GM21381 (cell line): ENCODE results near the gene BTBD8.
A peak's percentile ranks its signal among the peaks of the same experiment; 100 is the strongest.
"Not testable (repeated sequence)": the region's sequence is repeated elsewhere in the genome, so short reads cannot be mapped to it uniquely, and the experiment has no call there.

Source experiments
- ATAC-seq: cut with Tn5 transposase; IDR thresholded peaks from one replicate; pipeline ENCODE4 v1.9.1; 2021; ENCODE audit warnings: mild to moderate bottlenecking, moderate library complexity; ENCODE audit not compliant: unreplicated experiment

Gene BTBD8

GRCh38 chr1:92080128-92080985, at the start of gene BTBD8:
Gene BTBD8, plus strand, starts transcription at chr1:92080345. Its CDS starts 227 bp downstream, at chr1:92080572.
- peak; percentile 98 for ATAC-seq

- no peak for ATAC-seq
These were observed 49.5 kb upstream of the BTBD8 start for GRCh38 chr1:92030656-92031107.

GRCh38 chr1:92031281-92032110, 48.6 kb upstream of the BTBD8 start:
- ATAC-seq, result no peak

GRCh38 chr1:92037400-92037799, 42.7 kb upstream of the BTBD8 start:
- no peak for ATAC-seq

GRCh38 chr1:92038695-92039346, 41.3 kb upstream of the BTBD8 start:
- no peak for ATAC-seq

GRCh38 chr1:92040971-92041370, 39.2 kb upstream of the BTBD8 start:
- no peak for ATAC-seq

GRCh38 chr1:92043621-92044020, 36.5 kb upstream of the BTBD8 start:
- ATAC-seq, result no peak

GRCh38 chr1:92045766-92046495, 34.2 kb upstream of the BTBD8 start:
- no peak for ATAC-seq

GRCh38 chr1:92051948-92052347, 28.2 kb upstream of the BTBD8 start:
- ATAC-seq, result no peak

- no peak for ATAC-seq
These were observed 15.1 kb upstream of the BTBD8 start for GRCh38 chr1:92065042-92065441.

- no peak for ATAC-seq
These were observed 13.8 kb upstream of the BTBD8 start for GRCh38 chr1:92066321-92066720.

GRCh38 chr1:92070892-92071291, 9.3 kb upstream of the BTBD8 start:
- ATAC-seq, result no peak

- ATAC-seq, result not testable (repeated sequence)
These were observed 5.7 kb upstream of the BTBD8 start for GRCh38 chr1:92074446-92074845.

GRCh38 chr1:92075311-92075710, 4.8 kb upstream of the BTBD8 start, which contains the start of gene SETSIP:
Gene SETSIP, minus strand, starts transcription at chr1:92075411. Its CDS starts 0 bp downstream, at chr1:92075411.
- ATAC-seq, result no peak

- no peak for ATAC-seq
These were observed 3.8 kb upstream of the BTBD8 start for GRCh38 chr1:92076363-92076762.

GRCh38 chr1:92078077-92078476, 2.1 kb upstream of the BTBD8 start:
- ATAC-seq, result not testable (repeated sequence)

- no peak for ATAC-seq
These were observed 704 bp upstream of the BTBD8 start for GRCh38 chr1:92079441-92079840.

- ATAC-seq, result no peak
These were observed 886 bp downstream of the BTBD8 start for GRCh38 chr1:92081031-92081430.

- ATAC-seq, result no peak
These were observed 4.5 kb downstream of the BTBD8 start for GRCh38 chr1:92084651-92085050.

- ATAC-seq, result no peak
These were observed 5.6 kb downstream of the BTBD8 start for GRCh38 chr1:92085727-92086126.
